ENCODE data around the gene FGF12.

Gene FGF12

GRCh38 chr3:192170659-192171058 lies 556.7 kb downstream of the FGF12 start:
- Histone ChIP-seq H3K27ac (ENCODE audit: insufficient read depth, low read depth, low read length, poor library complexity, severe bottlenecking) (no peak overlapping the region), H3K36me3 (ENCODE audit: control insufficient read depth, insufficient read depth, low read length) (no peaks in the 10 kb centered on the region), H3K9me3 (ENCODE audit: control insufficient read depth, low read length) (no peaks in the 10 kb centered on the region), H3K4me1 (ENCODE audit: control insufficient read depth, insufficient read depth, low read length) (no peaks in the 10 kb centered on the region), H3K4me3 (ENCODE audit: insufficient read depth, low read depth, low read length) (no peak overlapping the region), H3K27me3 (ENCODE audit: control insufficient read depth, insufficient read depth, low read length, poor library complexity, severe bottlenecking) (no peaks in the 10 kb centered on the region)
- 93 to 99% methylated on average over 3 of the region's 3 CpGs for WGBS, 2 experiments

GRCh38 chr3:192170031-192170430 lies 557.3 kb downstream of the FGF12 start:
- WGBS, 2 experiments: 89% methylated on average over 5 of the region's 6 CpGs
- Histone ChIP-seq H3K36me3 (ENCODE audit: control insufficient read depth, insufficient read depth, low read length) (no peaks in the 10 kb centered on the region), H3K27ac (ENCODE audit: insufficient read depth, low read depth, low read length, poor library complexity, severe bottlenecking) (no peak overlapping the region), H3K27me3 (ENCODE audit: control insufficient read depth, insufficient read depth, low read length, poor library complexity, severe bottlenecking) (no peaks in the 10 kb centered on the region), H3K4me1 (ENCODE audit: control insufficient read depth, insufficient read depth, low read length) (no peaks in the 10 kb centered on the region), H3K4me3 (ENCODE audit: insufficient read depth, low read depth, low read length) (no peak overlapping the region), H3K9me3 (ENCODE audit: control insufficient read depth, low read length) (no peaks in the 10 kb centered on the region)

- Histone ChIP-seq H3K36me3 (ENCODE audit: control insufficient read depth, insufficient read depth, low read length) (no peaks in the 10 kb centered on the region), H3K4me3 (ENCODE audit: insufficient read depth, low read depth, low read length) (no peak overlapping the region), H3K27me3 (ENCODE audit: control insufficient read depth, insufficient read depth, low read length, poor library complexity, severe bottlenecking) (no peaks in the 10 kb centered on the region), H3K27ac (ENCODE audit: insufficient read depth, low read depth, low read length, poor library complexity, severe bottlenecking) (no peak overlapping the region), H3K9me3 (ENCODE audit: control insufficient read depth, low read length) (no peaks in the 10 kb centered on the region), H3K4me1 (ENCODE audit: control insufficient read depth, insufficient read depth, low read length) (no peaks in the 10 kb centered on the region)
- 95 to 96% methylated on average over 4 of the region's 4 CpGs for WGBS, 2 experiments
Measured at GRCh38 chr3:192169332-192169915, 557.9 kb downstream of the FGF12 start.

- H3K4me1 ChIP-seq (ENCODE audit: control insufficient read depth, insufficient read depth, low read length): peaks cover 4% of the 10 kb centered on the region
- no peaks in the 10 kb centered on the region for H3K9me3 ChIP-seq (ENCODE audit: control insufficient read depth, low read length)
- H3K36me3 ChIP-seq (ENCODE audit: control insufficient read depth, insufficient read depth, low read length): no peaks in the 10 kb centered on the region
- H3K4me3 ChIP-seq (ENCODE audit: insufficient read depth, low read depth, low read length): no peak overlapping the region
- H3K27me3 ChIP-seq (ENCODE audit: control insufficient read depth, insufficient read depth, low read length, poor library complexity, severe bottlenecking): no peaks in the 10 kb centered on the region
- H3K27ac ChIP-seq (ENCODE audit: insufficient read depth, low read depth, low read length, poor library complexity, severe bottlenecking): no peak overlapping the region
Measured at GRCh38 chr3:192168202-192168601, 559.1 kb downstream of the FGF12 start.

GRCh38 chr3:192165552-192165951 lies 561.8 kb downstream of the FGF12 start:
- WGBS, 2 experiments: 87 to 92% methylated on average over 2 of the region's 2 CpGs
- H3K4me1 ChIP-seq (ENCODE audit: control insufficient read depth, insufficient read depth, low read length): peaks cover 4% of the 10 kb centered on the region
- no peak overlapping the region for H3K4me3 ChIP-seq (ENCODE audit: insufficient read depth, low read depth, low read length)
- H3K27me3 ChIP-seq (ENCODE audit: control insufficient read depth, insufficient read depth, low read length, poor library complexity, severe bottlenecking): no peaks in the 10 kb centered on the region
- no peaks in the 10 kb centered on the region for H3K9me3 ChIP-seq (ENCODE audit: control insufficient read depth, low read length)
- no peaks in the 10 kb centered on the region for H3K36me3 ChIP-seq (ENCODE audit: control insufficient read depth, insufficient read depth, low read length)
- H3K27ac ChIP-seq (ENCODE audit: insufficient read depth, low read depth, low read length, poor library complexity, severe bottlenecking): no peak overlapping the region

GRCh38 chr3:192161661-192162060 lies 565.7 kb downstream of the FGF12 start:
- Histone ChIP-seq H3K4me3 (ENCODE audit: insufficient read depth, low read depth, low read length) (no peak overlapping the region), H3K4me1 (ENCODE audit: control insufficient read depth, insufficient read depth, low read length) (peaks cover 4% of the 10 kb centered on the region), H3K9me3 (ENCODE audit: control insufficient read depth, low read length) (no peaks in the 10 kb centered on the region), H3K27ac (ENCODE audit: insufficient read depth, low read depth, low read length, poor library complexity, severe bottlenecking) (no peak overlapping the region), H3K36me3 (ENCODE audit: control insufficient read depth, insufficient read depth, low read length) (no peaks in the 10 kb centered on the region), H3K27me3 (ENCODE audit: control insufficient read depth, insufficient read depth, low read length, poor library complexity, severe bottlenecking) (no peaks in the 10 kb centered on the region)
- 86% methylated on average over 1 of the region's 1 CpG; no CpG with 5 or more reads in 1 of the 2 experiments for WGBS, 2 experiments

GRCh38 chr3:192156382-192156781 lies 571.0 kb downstream of the FGF12 start:
- H3K9me3 ChIP-seq (ENCODE audit: control insufficient read depth, low read length): no peaks in the 10 kb centered on the region
- H3K36me3 ChIP-seq (ENCODE audit: control insufficient read depth, insufficient read depth, low read length): no peaks in the 10 kb centered on the region
- 83% methylated on average over 1 of the region's 1 CpG; no CpG with 5 or more reads in 1 of the 2 experiments for WGBS, 2 experiments
- H3K4me3 ChIP-seq (ENCODE audit: insufficient read depth, low read depth, low read length): no peak overlapping the region
- H3K4me1 ChIP-seq (ENCODE audit: control insufficient read depth, insufficient read depth, low read length): no peaks in the 10 kb centered on the region
- H3K27me3 ChIP-seq (ENCODE audit: control insufficient read depth, insufficient read depth, low read length, poor library complexity, severe bottlenecking): no peaks in the 10 kb centered on the region
- H3K27ac ChIP-seq (ENCODE audit: insufficient read depth, low read depth, low read length, poor library complexity, severe bottlenecking): no peak overlapping the region

GRCh38 chr3:192155194-192155593 lies 572.1 kb downstream of the FGF12 start:
- 19 to 27% methylated on average over 8 to 9 of the region's 9 CpGs for WGBS, 2 experiments
- H3K9me3 ChIP-seq (ENCODE audit: control insufficient read depth, low read length): no peaks in the 10 kb centered on the region
- peak overlapping the region; percentile 29 for H3K4me3 ChIP-seq (ENCODE audit: insufficient read depth, low read depth, low read length)
- no peaks in the 10 kb centered on the region for H3K4me1 ChIP-seq (ENCODE audit: control insufficient read depth, insufficient read depth, low read length)
- no peak overlapping the region for H3K27ac ChIP-seq (ENCODE audit: insufficient read depth, low read depth, low read length, poor library complexity, severe bottlenecking)
- H3K36me3 ChIP-seq (ENCODE audit: control insufficient read depth, insufficient read depth, low read length): no peaks in the 10 kb centered on the region
- H3K27me3 ChIP-seq (ENCODE audit: control insufficient read depth, insufficient read depth, low read length, poor library complexity, severe bottlenecking): no peaks in the 10 kb centered on the region

GRCh38 chr3:192133271-192133670 lies 594.1 kb downstream of the FGF12 start:
- WGBS, 2 experiments: 95% methylated on average over 4 of the region's 4 CpGs
- Histone ChIP-seq H3K4me1 (ENCODE audit: control insufficient read depth, insufficient read depth, low read length) (no peaks in the 10 kb centered on the region), H3K27ac (ENCODE audit: insufficient read depth, low read depth, low read length, poor library complexity, severe bottlenecking) (no peak overlapping the region), H3K36me3 (ENCODE audit: control insufficient read depth, insufficient read depth, low read length) (no peaks in the 10 kb centered on the region), H3K9me3 (ENCODE audit: control insufficient read depth, low read length) (no peaks in the 10 kb centered on the region), H3K4me3 (ENCODE audit: insufficient read depth, low read depth, low read length) (no peak overlapping the region), H3K27me3 (ENCODE audit: control insufficient read depth, insufficient read depth, low read length, poor library complexity, severe bottlenecking) (no peaks in the 10 kb centered on the region)

GRCh38 chr3:192130534-192131132 lies 596.7 kb downstream of the FGF12 start:
- Histone ChIP-seq H3K9me3 (ENCODE audit: control insufficient read depth, low read length) (no peaks in the 10 kb centered on the region), H3K27me3 (ENCODE audit: control insufficient read depth, insufficient read depth, low read length, poor library complexity, severe bottlenecking) (no peaks in the 10 kb centered on the region), H3K4me1 (ENCODE audit: control insufficient read depth, insufficient read depth, low read length) (no peaks in the 10 kb centered on the region), H3K36me3 (ENCODE audit: control insufficient read depth, insufficient read depth, low read length) (no peaks in the 10 kb centered on the region), H3K27ac (ENCODE audit: insufficient read depth, low read depth, low read length, poor library complexity, severe bottlenecking) (no peak overlapping the region), H3K4me3 (ENCODE audit: insufficient read depth, low read depth, low read length) (no peak overlapping the region)
- 57 to 62% methylated on average over 4 of the region's 4 CpGs for whole genome bisulfite sequencing, 2 experiments
